ENCODE data around the gene CUEDC1.

CUEDC1 gene

GRCh38 chr17:57811638-57812280, 143.5 kb downstream of the CUEDC1 start:
- no peak for TF ChIP-seq CTCF (IDR thresholded peaks at IDR 0.05; ENCODE audit: control insufficient read depth, insufficient read depth, low read depth, low read length, missing control alignments)
- H3K4me3 ChIP-seq (ENCODE audit: control insufficient read depth, low read depth, low read length), result no peak overlapping the region
- no peak for DNase-seq (ENCODE audit: low read depth)

All from AG09309 (cell line).